Smooth muscle cell (in vitro differentiated cells): ENCODE data around the gene UBP1. TPM values are rescaled to one million over a fixed set of nuclear protein-coding genes. Genes with fewer than 3 reads are reported as not detected.
"Not testable (repeated sequence)": the region's sequence is repeated elsewhere in the genome, so short reads cannot be mapped to it uniquely, and the experiment has no call there.

Experiments used
- DNase-seq: peaks from one replicate; lab custom pipeline; 2025; ENCODE audit not compliant: unreplicated experiment; lab: John Stamatoyannopoulos, UW
- H2AFZ ChIP-seq: fragments of 200-600 bp; sonication (generic); 2 replicates; pipeline ENCODE4 v1.6.0; 2016; ENCODE audit warnings: antibody characterized with exemption, low read depth, mild to moderate bottlenecking
- H3F3A ChIP-seq: fragments of 200-600 bp; sonication (generic); 2 replicates; pipeline ENCODE4 v1.6.0; 2017; ENCODE audit warnings: antibody characterized with exemption, low read depth
- H3K27ac ChIP-seq: fragments of 200-600 bp; sonication (generic); 2 replicates; pipeline ENCODE4 v1.5.1; 2016; ENCODE audit warnings: low read depth, mild to moderate bottlenecking
- H3K27me3 ChIP-seq: fragments of 200-600 bp; sonication (generic); 2 replicates; pipeline ENCODE4 v1.6.1; 2016; ENCODE audit warnings: low read depth, mild to moderate bottlenecking
- H3K36me3 ChIP-seq: fragments of 200-600 bp; sonication (generic); 2 replicates; pipeline ENCODE4 v1.5.1; 2016; ENCODE audit warnings: low read depth
- H3K4me1 ChIP-seq: fragments of 200-600 bp; sonication (generic); 2 replicates; pipeline ENCODE4 v1.5.1; 2016; ENCODE audit warnings: low read depth
- H3K4me2 ChIP-seq: fragments of 200-600 bp; sonication (generic); 2 replicates; pipeline ENCODE4 v1.6.0; 2016; ENCODE audit warnings: mild to moderate bottlenecking
- H3K4me3 ChIP-seq: fragments of 200-600 bp; sonication (generic); 2 replicates; pipeline ENCODE4 v1.5.1; 2016; ENCODE audit warnings: mild to moderate bottlenecking
- H3K79me2 ChIP-seq: fragments of 200-600 bp; sonication (generic); 2 replicates; pipeline ENCODE4 v1.6.0; 2016; ENCODE audit warnings: low read depth, mild to moderate bottlenecking
- H3K9ac ChIP-seq: fragments of 200-600 bp; sonication (generic); 2 replicates; pipeline ENCODE4 v1.6.0; 2016; ENCODE audit warnings: low read depth
- H3K9me3 ChIP-seq: fragments of 200-600 bp; sonication (generic); replicated peaks from 2 replicates; pipeline ENCODE4 v1.5.1; 2016; ENCODE audit warnings: low read depth
- H4K20me1 ChIP-seq: fragments of 200-600 bp; sonication (generic); 2 replicates; pipeline ENCODE4 v1.6.0; 2016; ENCODE audit warnings: low read depth
- whole genome bisulfite sequencing: methylation state at CpG from one replicate; pipeline ENCODE4 v1.1.7; 2016; ENCODE audit warnings: low lambda C conversion rate; 5-methylcytosine and 5-hydroxymethylcytosine counted together
- polyA plus RNA-seq: library from polyadenylated mRNA; unstranded; fragments of >200 nt; fragmentation: Nextera tagmentation; extraction: Ambion mirVana; gene quantifications from 2 replicates; pipeline ENCODE4 v1.2.1, GENCODE V29; 2016
- total RNA-seq: library from RNA; depleted of rRNA; stranded (reverse); fragments of >200 nt; gene quantifications from 2 replicates; pipeline ENCODE4 v1.2.3, GENCODE V29; 2014
- TF ChIP-seq, protein P1 (sequence below): fragments of 200-600 bp; sonication (generic); IDR thresholded peaks from 2 replicates; pipeline ENCODE4 v1.5.1; 2017; ENCODE audit warnings: borderline replicate concordance, mild to moderate bottlenecking, antibody characterized with exemption; ENCODE audit not compliant: insufficient read depth, poor library complexity, severe bottlenecking

UBP1 gene
- total and polyA plus RNA-seq, 2 experiments from 2014 or later, result 18.4 to 50.9 TPM

GRCh38 chr3:33433843-33434242 is 6.4 kb downstream of the UBP1 start:
- no peaks in the 10 kb centered on the region for H3K36me3 ChIP-seq
- no peak overlapping the region for H3K9ac ChIP-seq
- no peaks in the 10 kb centered on the region for H3K9me3 ChIP-seq
- H3K27ac ChIP-seq, result no peak overlapping the region
- TF ChIP-seq, protein P1, sequence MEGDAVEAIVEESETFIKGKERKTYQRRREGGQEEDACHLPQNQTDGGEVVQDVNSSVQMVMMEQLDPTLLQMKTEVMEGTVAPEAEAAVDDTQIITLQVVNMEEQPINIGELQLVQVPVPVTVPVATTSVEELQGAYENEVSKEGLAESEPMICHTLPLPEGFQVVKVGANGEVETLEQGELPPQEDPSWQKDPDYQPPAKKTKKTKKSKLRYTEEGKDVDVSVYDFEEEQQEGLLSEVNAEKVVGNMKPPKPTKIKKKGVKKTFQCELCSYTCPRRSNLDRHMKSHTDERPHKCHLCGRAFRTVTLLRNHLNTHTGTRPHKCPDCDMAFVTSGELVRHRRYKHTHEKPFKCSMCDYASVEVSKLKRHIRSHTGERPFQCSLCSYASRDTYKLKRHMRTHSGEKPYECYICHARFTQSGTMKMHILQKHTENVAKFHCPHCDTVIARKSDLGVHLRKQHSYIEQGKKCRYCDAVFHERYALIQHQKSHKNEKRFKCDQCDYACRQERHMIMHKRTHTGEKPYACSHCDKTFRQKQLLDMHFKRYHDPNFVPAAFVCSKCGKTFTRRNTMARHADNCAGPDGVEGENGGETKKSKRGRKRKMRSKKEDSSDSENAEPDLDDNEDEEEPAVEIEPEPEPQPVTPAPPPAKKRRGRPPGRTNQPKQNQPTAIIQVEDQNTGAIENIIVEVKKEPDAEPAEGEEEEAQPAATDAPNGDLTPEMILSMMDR, result no peak
- WGBS, result 65% methylated on average over 2 of the region's 2 CpGs
- H2AFZ ChIP-seq, result no peak overlapping the region
- H3K4me3 ChIP-seq, result no peak overlapping the region
- H3K4me1 ChIP-seq, result peaks cover 30% of the 10 kb centered on the region
- peaks cover 100% of the 10 kb centered on the region for H4K20me1 ChIP-seq
- DNase-seq, result no peak
- H3F3A ChIP-seq, result no peaks in the 10 kb centered on the region
- H3K27me3 ChIP-seq, result no peaks in the 10 kb centered on the region
- no peak overlapping the region for H3K4me2 ChIP-seq
- peaks cover 100% of the 10 kb centered on the region for H3K79me2 ChIP-seq

DNA sequence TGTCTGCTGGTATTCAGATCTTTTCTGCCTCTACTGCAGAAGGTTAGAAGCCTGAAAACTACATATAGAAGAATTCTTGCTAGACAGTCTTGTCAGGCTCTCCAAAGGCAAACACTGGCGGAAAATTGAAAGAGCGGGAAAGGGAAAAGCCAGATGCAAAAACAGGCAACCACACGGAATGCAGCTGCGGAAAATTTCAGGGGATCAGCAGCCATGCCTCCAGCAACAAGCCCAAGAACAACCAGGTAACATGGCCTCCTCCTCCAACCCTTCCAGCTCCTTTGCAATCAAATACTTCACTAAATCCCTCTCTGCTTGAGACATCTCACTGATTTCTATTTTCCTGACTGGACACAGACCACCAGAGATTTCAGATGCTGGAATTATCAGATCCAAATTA is 9.6 kb downstream of the UBP1 start:
- H3K27ac ChIP-seq, result no peak overlapping the region
- no peak overlapping the region for H3K9ac ChIP-seq
- H3K4me1 ChIP-seq, result peaks cover 21% of the 10 kb centered on the region
- 49% methylated on average over 4 of the region's 4 CpGs for WGBS
- DNase-seq, result no peak
- TF ChIP-seq, protein P1, result no peak
- no peak overlapping the region for H2AFZ ChIP-seq
- H3K27me3 ChIP-seq, result no peaks in the 10 kb centered on the region
- no peak overlapping the region for H3K4me3 ChIP-seq
- peak overlapping the region; percentile 10 for H3K4me2 ChIP-seq
- no peaks in the 10 kb centered on the region for H3F3A ChIP-seq
- peaks cover 99% of the 10 kb centered on the region for H4K20me1 ChIP-seq
- H3K79me2 ChIP-seq, result peaks cover 100% of the 10 kb centered on the region
- H3K9me3 ChIP-seq, result no peaks in the 10 kb centered on the region
- no peaks in the 10 kb centered on the region for H3K36me3 ChIP-seq

DNA sequence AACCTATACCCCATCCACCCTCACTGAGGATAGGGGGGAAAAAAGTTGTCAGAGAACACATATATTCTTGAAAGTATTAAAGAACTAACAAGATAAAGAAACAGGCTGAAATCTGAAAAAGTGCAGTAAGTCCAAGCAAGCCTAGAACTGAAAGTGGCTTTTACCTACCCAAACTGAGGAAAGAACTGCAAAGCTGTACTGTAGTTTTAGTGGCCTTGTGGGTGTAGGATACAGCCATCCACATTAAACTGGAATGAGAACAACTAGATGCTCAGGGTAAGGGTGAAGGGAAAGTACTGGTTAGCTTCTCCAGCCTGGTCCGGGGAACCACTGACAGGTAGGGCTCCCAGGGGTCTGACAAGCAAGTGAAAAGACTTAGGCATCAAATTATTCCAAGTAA is 10.1 kb downstream of the UBP1 start:
- H3K27ac ChIP-seq, result peak overlapping the region; percentile 26

GRCh38 chr3:33429306-33429705 is 10.9 kb downstream of the UBP1 start:
- DNase-seq, H3F3A ChIP-seq, H3K36me3 ChIP-seq, H3K27me3 ChIP-seq, H3K4me3 ChIP-seq, H3K9ac ChIP-seq, H2AFZ ChIP-seq, H3K9me3 ChIP-seq: not testable (repeated sequence)
- H3K27ac ChIP-seq, result peak overlapping the region; percentile 26
- WGBS, result 79% methylated on average over 2 of the region's 2 CpGs
- peaks cover 100% of the 10 kb centered on the region for H3K79me2 ChIP-seq
- H4K20me1 ChIP-seq, result peaks cover 99% of the 10 kb centered on the region
- peaks cover 22% of the 10 kb centered on the region for H3K4me1 ChIP-seq
- peak overlapping the region; percentile 9 for H3K4me2 ChIP-seq

More for the DNA sequence above, 10.1 kb downstream of the UBP1 start:
- peaks cover 99% of the 10 kb centered on the region for H4K20me1 ChIP-seq
- H2AFZ ChIP-seq, result no peak overlapping the region
- H3K9ac ChIP-seq, result no peak overlapping the region
- TF ChIP-seq, protein P1, result no peak
- no peak for DNase-seq
- peaks cover 22% of the 10 kb centered on the region for H3K4me1 ChIP-seq
- no peaks in the 10 kb centered on the region for H3K36me3 ChIP-seq
- peaks cover 100% of the 10 kb centered on the region for H3K79me2 ChIP-seq
- no peaks in the 10 kb centered on the region for H3K9me3 ChIP-seq
- H3K4me3 ChIP-seq, result no peak overlapping the region
- H3K4me2 ChIP-seq, result no peak overlapping the region
- H3K27me3 ChIP-seq, result no peaks in the 10 kb centered on the region
- no peaks in the 10 kb centered on the region for H3F3A ChIP-seq
- WGBS, result 93% methylated on average over 1 of the region's 1 CpG
